Measurements from ENCODE around the gene CCDC174.
"Not testable (repeated sequence)": the region's sequence is repeated elsewhere in the genome, so short reads cannot be mapped to it uniquely, and the experiment has no call there.

Gene CCDC174

GRCh38 chr3:14652360-14652907 lies 872 bp downstream of the CCDC174 start:
- DNase-seq (ENCODE audit: low read depth), result not testable (repeated sequence)

- no peak for DNase-seq (ENCODE audit: low read depth)
These were observed 6.0 kb downstream of the CCDC174 start for GRCh38 chr3:14657579-14657978.

GRCh38 chr3:14658978-14659377 lies 7.4 kb downstream of the CCDC174 start:
- no peak for DNase-seq (ENCODE audit: low read depth)

GRCh38 chr3:14660942-14661341 lies 9.4 kb downstream of the CCDC174 start:
- no peak for DNase-seq (ENCODE audit: low read depth)

- DNase-seq (ENCODE audit: low read depth), result no peak
These were observed 12.0 kb downstream of the CCDC174 start for GRCh38 chr3:14663396-14664135.

GRCh38 chr3:14664170-14664569 lies 12.6 kb downstream of the CCDC174 start:
- no peak for DNase-seq (ENCODE audit: low read depth)

- no peak for DNase-seq (ENCODE audit: low read depth)
These were observed 21.0 kb downstream of the CCDC174 start for GRCh38 chr3:14672588-14672987.

GRCh38 chr3:14674841-14675240 lies 23.3 kb downstream of the CCDC174 start, which contains the start of gene C3orf20:
TSS of gene C3orf20 (plus strand) at chr3:14675141. CDS start at chr3:14682714, 7,573 bp downstream.
- DNase-seq (ENCODE audit: low read depth), result no peak

GRCh38 chr3:14676881-14677280 lies 25.3 kb downstream of the CCDC174 start:
- no peak for DNase-seq (ENCODE audit: low read depth)

- DNase-seq (ENCODE audit: low read depth), result no peak
These were observed 26.5 kb downstream of the CCDC174 start for GRCh38 chr3:14678015-14678503.

- DNase-seq (ENCODE audit: low read depth), result no peak
These were observed 28.6 kb downstream of the CCDC174 start for GRCh38 chr3:14680115-14680514.

- no peak for DNase-seq (ENCODE audit: low read depth)
These were observed 29.2 kb downstream of the CCDC174 start for GRCh38 chr3:14680716-14681115.

- DNase-seq (ENCODE audit: low read depth), result no peak
These were observed 32.9 kb downstream of the CCDC174 start for GRCh38 chr3:14684447-14684846.

GRCh38 chr3:14685179-14685578 lies 33.6 kb downstream of the CCDC174 start:
- DNase-seq (ENCODE audit: low read depth), result no peak

GRCh38 chr3:14687360-14687759 lies 35.8 kb downstream of the CCDC174 start:
- DNase-seq (ENCODE audit: low read depth), result no peak

- no peak for DNase-seq (ENCODE audit: low read depth)
These were observed 37.0 kb downstream of the CCDC174 start for GRCh38 chr3:14688525-14688924.

GRCh38 chr3:14689247-14689980 lies 37.9 kb downstream of the CCDC174 start:
- no peak for DNase-seq (ENCODE audit: low read depth)

GRCh38 chr3:14691239-14691638 lies 39.7 kb downstream of the CCDC174 start:
- DNase-seq (ENCODE audit: low read depth), result no peak

GRCh38 chr3:14691719-14692118 lies 40.2 kb downstream of the CCDC174 start:
- DNase-seq (ENCODE audit: low read depth), result no peak

GRCh38 chr3:14698601-14699244 lies 47.2 kb downstream of the CCDC174 start:
- no peak for DNase-seq (ENCODE audit: low read depth)

- no peak for DNase-seq (ENCODE audit: low read depth)
These were observed 48.1 kb downstream of the CCDC174 start for GRCh38 chr3:14699643-14700042.

- DNase-seq (ENCODE audit: low read depth), result no peak
These were observed 49.3 kb downstream of the CCDC174 start for GRCh38 chr3:14700891-14701290.
